ENCODE measurements around the gene MRO.
A peak's percentile ranks its signal among the peaks of the same experiment; 100 is the strongest.
"Not testable (repeated sequence)": the region's sequence is repeated elsewhere in the genome, so short reads cannot be mapped to it uniquely, and the experiment has no call there.

Gene MRO

GRCh38 chr18:50833496-50833895 is 13.7 kb upstream of the MRO start:
- DNase-seq (ENCODE audit: low spot score): not testable (repeated sequence)

DNA sequence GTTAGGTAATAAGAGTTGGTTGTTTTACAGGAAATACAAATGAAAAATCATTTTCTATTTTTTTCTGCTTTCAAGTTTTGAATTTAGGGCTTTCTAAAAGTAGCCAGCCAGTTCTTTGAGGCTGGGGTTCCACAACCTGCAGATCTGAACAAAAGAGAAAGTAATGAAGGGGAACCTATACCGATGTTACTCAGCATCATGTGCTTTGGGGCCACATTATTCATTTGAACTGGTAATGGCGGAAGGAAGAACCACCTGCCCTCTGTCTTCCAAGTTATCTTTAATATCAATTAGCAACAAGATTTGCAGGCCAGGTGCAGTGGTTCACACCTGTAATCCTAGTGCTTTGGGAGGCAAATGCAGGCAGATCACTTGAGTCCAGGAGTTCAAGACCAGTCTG is 12.9 kb upstream of the MRO start:
- DNase-seq (ENCODE audit: low spot score): no peak

DNA sequence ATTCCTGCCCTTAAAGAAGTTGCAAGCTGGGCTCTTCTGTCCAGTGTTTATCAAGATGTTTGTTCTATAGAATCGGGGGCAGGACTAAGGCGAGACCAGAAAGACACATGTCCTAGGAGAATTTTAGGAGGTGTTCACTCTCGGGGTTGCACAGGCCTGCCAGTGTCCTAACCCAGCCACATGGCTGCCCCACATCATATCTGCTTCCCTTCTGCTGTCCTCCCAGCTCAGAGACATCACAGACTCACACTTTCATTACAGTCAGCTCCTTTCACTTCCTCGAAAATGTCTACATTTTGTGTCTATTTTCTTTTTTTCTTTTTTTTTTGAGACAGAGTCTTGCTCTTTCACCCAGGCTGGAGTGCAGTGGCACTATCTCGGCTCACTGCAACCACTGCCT is 10.7 kb upstream of the MRO start:
- no peak for DNase-seq (ENCODE audit: low spot score)

DNA sequence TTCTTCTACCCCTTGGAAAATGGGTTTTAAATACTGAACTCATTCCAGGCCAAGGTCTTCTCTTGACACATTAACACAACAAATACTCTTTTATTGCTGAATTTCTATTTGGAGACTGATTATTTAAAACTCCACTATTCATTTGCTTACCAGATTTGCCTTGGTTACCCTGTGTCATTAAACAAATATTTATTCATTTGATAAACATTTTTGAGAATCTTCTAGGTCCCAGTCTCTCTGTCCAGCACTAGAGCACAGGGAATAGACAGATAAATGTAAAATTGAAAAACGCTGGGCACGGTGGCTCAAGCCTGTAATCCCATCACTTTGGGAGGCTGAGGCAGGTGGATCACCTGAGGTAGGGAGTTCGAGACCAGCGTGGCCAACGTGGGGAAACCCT is 9.8 kb upstream of the MRO start:
- no peak for DNase-seq (ENCODE audit: low spot score)

- DNase-seq (ENCODE audit: low spot score): no peak
These were observed 6.2 kb upstream of the MRO start for GRCh38 chr18:50826027-50826426.

- no peak for DNase-seq (ENCODE audit: low spot score)
These were observed 5.8 kb upstream of the MRO start for GRCh38 chr18:50825621-50826020.

- no peak for DNase-seq (ENCODE audit: low spot score)
These were observed 2.9 kb upstream of the MRO start for GRCh38 chr18:50822756-50823155.

DNA sequence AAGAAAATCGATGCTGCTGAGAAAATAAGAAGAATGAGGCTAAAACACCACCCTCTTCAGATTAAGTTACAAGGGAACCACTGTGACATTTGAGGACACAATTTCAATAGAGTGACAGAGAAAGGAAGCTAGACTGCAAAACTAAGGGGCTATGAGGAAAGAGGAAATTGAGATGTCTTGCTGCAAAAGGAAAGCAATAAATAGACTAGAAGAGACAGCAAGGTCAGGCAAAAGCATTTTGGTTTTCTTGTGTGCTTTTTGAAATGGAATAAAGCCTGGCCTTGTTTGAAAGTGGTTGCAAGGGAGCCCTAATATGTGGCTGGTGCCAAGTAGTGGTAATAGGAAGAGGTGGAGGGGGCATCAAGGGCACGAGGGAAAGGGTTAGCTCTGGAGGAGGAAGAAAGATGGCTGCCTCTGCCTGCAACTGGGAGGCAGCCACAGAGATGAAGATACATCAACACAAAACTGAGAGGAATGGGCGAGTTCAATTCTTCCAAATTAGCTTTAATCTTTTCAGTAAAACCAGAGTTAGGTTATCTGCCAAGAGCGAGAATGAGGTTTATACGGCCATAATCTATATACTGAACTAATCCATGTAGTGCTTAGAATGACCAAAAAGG is 1.2 kb upstream of the MRO start:
- no peak for DNase-seq (ENCODE audit: low spot score)

GRCh38 chr18:50819027-50819727 is 639 bp downstream of the MRO start:
- DNase-seq (ENCODE audit: low spot score): peak; percentile 18

DNA sequence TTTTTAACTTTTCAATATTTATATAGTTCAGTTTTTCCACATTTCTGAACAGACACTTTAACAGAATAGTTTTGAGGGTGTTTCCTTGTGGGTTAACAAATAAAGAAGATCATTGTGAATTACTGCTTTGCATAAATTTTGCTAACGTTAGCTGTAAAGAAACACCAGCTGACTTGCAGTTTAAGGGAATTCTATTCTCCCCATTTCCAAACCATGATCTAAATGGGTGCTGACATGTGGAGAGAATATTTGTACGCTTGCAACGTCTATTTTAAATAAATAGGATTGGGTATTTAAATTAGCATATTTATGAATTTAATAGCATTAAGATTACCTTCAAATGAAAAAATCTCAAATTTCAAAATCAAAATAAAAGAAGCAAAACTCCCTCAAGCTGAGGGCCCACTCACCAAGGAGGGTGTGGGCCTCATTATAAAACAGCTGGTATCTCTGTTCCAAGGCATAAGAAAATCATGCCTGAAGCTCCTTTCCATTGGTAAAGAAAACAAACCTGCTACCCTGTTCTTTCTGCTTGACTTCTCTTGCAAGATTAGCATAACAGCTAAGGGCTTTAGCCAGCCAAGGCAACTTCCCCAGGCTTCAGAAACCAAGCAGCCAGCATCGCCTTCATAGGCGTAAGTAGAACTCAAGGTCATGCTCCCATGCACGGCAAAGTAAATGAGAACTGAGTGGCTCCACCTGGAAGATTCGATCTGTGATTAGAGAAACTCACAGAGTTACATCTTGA is 3.2 kb downstream of the MRO start:
- DNase-seq (ENCODE audit: low spot score): no peak

- no peak for DNase-seq (ENCODE audit: low spot score)
These were observed 5.4 kb downstream of the MRO start for GRCh38 chr18:50814395-50814794.

DNA sequence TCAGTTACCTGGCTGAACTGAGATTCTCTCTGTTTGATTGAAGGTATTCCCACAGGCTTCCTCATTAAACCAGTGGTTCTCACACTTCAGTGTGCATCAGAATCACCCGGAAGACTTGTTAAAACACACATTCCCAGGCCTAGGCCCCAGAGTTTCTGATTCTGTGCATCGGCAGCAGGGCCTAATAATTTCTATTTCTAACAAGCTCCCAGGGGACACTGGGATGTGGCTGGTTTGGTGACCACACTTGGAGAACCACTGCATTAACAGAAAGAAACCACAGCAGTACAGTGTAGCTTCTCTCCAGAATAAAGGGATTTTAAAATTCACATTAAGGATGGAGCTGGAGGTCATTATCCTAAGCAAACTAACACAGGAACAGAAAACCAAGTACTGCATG is 6.5 kb downstream of the MRO start:
- no peak for DNase-seq (ENCODE audit: low spot score)

- no peak for DNase-seq (ENCODE audit: low spot score)
These were observed 7.0 kb downstream of the MRO start for GRCh38 chr18:50812834-50813233.

DNA sequence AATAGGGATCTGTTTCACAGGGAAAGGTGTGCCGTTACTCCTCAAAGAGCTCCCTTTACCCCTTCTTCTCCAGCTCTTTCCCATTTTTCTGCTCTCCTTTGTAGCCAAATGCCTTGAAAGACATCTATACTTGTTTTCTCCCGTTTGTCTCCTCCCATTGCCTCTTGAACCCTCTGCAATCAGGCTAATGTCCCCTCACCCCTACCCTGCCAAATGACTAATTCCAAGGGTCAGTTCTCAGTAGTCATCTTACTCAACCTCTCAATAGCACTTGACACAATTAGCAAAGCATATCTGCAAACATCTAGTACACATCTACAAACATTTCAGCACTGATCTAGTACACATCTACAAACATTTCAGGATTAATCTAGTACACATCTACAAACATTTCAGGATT is 12.6 kb downstream of the MRO start:
- no peak for DNase-seq (ENCODE audit: low spot score)

GRCh38 chr18:50806208-50806616 is 13.6 kb downstream of the MRO start:
- DNase-seq (ENCODE audit: low spot score): no peak

GRCh38 chr18:50805732-50806131 is 14.1 kb downstream of the MRO start:
- no peak for DNase-seq (ENCODE audit: low spot score)

GRCh38 chr18:50803592-50803991 is 16.2 kb downstream of the MRO start:
- DNase-seq (ENCODE audit: low spot score): no peak

GRCh38 chr18:50802141-50802540 is 17.7 kb downstream of the MRO start:
- no peak for DNase-seq (ENCODE audit: low spot score)

- no peak for DNase-seq (ENCODE audit: low spot score)
These were observed 22.7 kb downstream of the MRO start for GRCh38 chr18:50797142-50797541.

DNA sequence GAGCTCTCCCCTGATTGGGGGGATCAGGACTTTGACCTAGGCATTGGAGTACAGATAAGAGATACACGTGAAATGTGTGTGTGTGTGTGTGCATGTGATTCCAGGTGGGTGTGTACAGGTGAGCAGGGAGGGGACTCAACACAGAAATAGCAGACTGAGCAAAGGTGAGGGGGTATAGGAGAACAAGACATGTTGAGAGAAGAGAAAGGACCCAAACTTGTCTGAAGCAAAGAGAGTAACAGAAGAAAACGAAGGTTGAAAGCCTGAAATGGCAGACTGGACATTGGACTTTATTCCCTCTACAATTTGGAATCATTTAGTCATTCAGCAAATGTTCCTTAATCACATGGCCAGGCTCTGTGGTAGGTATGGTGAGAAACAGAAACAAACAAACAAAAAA is 23.3 kb downstream of the MRO start:
- no peak for DNase-seq (ENCODE audit: low spot score)

DNA sequence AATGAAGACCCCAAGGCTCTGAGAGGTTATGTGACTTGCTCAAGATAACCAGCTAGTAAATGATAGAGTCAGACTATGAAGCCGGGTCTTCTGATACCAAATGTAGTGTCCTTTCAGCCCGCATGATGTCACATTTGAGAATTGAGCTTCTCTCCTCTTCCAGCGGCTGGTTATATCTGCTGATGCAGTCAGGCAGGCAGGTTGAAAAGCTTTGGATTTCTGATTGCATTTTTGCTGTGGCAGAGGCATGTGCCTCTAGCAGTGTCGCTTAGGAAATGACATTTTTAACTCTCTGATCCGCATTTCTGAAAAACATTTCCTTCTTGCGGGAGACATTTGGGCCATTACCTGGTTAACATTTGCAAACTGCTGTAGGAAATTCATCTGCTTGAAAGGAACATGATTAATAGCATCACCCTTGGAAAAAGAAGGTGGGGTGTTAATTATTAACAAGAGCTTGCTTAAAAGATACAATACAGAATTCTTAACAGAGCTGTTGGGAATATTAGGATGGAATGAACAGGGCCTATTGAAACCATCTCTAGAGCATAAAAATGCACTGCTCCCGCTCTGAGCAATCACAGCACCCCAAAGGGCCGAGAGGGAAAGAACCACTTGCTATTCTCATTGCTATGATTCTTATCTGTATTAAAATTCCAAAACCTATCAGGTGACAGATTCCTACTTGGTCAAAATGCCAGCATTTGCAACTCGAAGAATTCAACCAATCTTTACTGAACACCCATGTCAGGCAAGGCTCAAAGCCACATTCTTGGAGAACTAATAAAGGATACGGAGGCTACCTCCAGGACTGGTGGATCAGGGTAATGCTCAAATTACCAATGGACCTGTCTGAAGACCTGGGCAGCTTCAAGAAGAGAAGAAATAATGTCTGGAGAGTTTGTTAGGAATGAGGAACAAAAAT is 25.9 kb downstream of the MRO start:
- DNase-seq (ENCODE audit: low spot score): no peak

- DNase-seq (ENCODE audit: low spot score): no peak
These were observed 26.9 kb downstream of the MRO start for GRCh38 chr18:50792885-50793284.
